ENCODE data around the gene FCER1A. TPM values are rescaled to one million over a fixed set of nuclear protein-coding genes. Genes with fewer than 3 reads are reported as not detected.

The FCER1A gene
- total and polyA plus RNA-seq, 10 of the 15 experiments (the other 5 are each of a cell fraction or from before 2014, with no cell fraction given) = 0.06 to 0.62 (median 0.20) TPM; not detected in 5

- WGBS (ENCODE audit: insufficient coverage, insufficient replicate concordance, low lambda C conversion rate, missing lambda C conversion rate) = 16% methylated on average over 8 of the region's 8 CpGs
- Histone ChIP-seq H2AFZ (ENCODE audit: control insufficient read depth, low read depth, low read length) (no peak overlapping the region), H3K4me2 (ENCODE audit: control insufficient read depth, insufficient read depth) (no peak overlapping the region), H3K9me3 (replicated peaks; ENCODE audit: control insufficient read depth, insufficient read depth, low read length) (no peaks in the 10 kb centered on the region), H3K4me1 (ENCODE audit: control insufficient read depth, insufficient read depth, low read length) (no peaks in the 10 kb centered on the region), H3K36me3 (ENCODE audit: control insufficient read depth in 2 of 2, insufficient read depth in 2 of 2, low read length in 1 of 2) (no peaks in the 10 kb centered on the region), H3K4me3 (no peak overlapping the region), H3K79me2 (ENCODE audit: control insufficient read depth, insufficient read depth, low read length) (no peaks in the 10 kb centered on the region), H3K9ac (ENCODE audit: control insufficient read depth, insufficient read depth, low read length) (no peak overlapping the region), H4K20me1 (ENCODE audit: control insufficient read depth, insufficient read depth) (no peaks in the 10 kb centered on the region), H3K27ac (ENCODE audit: control insufficient read depth, insufficient read depth) (no peak overlapping the region), H3K27me3 (replicated peaks in 1 of 2; ENCODE audit: control insufficient read depth in 2 of 2, insufficient read depth in 2 of 2, low read length in 1 of 2) (no peaks in the 10 kb centered on the region)
- ChIA-PET POLR2A (no interaction called here), CTCF (no interaction called here), RAD21 (ENCODE audit: unreplicated experiment) (no interaction called here), SMC1A (ENCODE audit: uncharacterized antibody, unreplicated experiment) (no interaction called here)
- in situ Hi-C loops (cut with MboI) (no loop called here), intact Hi-C loops (cut with micrococcal nuclease; ENCODE audit: unreplicated experiment) (no loop called here)
- DNase-seq (ENCODE audit: low read depth, low spot score) = no peak
- FAIRE-seq = no peak
- BruUV-seq (replicated peaks) = no TSS peak
- ATAC-seq = no peak
- TF ChIP-seq TCF7 (IDR thresholded peaks at IDR 0.05; ENCODE audit: borderline replicate concordance) = no peak
- TF ChIP-seq E4F1 (IDR thresholded peaks at IDR 0.05; ENCODE audit: borderline replicate concordance, partially characterized antibody) = no peak
- TF ChIP-seq RBBP5 (conservative IDR thresholded peaks at IDR 0.05) = no peak
- TF ChIP-seq RAD21 (IDR thresholded peaks at IDR 0.05; ENCODE audit: insufficient read depth, low read depth, low read length) = no peak
- TF ChIP-seq NBN (IDR thresholded peaks at IDR 0.05) = no peak
- no peak for TF ChIP-seq SP1 (IDR thresholded peaks at IDR 0.05; ENCODE audit: low read depth, low read length)
- TF ChIP-seq, protein P1, sequence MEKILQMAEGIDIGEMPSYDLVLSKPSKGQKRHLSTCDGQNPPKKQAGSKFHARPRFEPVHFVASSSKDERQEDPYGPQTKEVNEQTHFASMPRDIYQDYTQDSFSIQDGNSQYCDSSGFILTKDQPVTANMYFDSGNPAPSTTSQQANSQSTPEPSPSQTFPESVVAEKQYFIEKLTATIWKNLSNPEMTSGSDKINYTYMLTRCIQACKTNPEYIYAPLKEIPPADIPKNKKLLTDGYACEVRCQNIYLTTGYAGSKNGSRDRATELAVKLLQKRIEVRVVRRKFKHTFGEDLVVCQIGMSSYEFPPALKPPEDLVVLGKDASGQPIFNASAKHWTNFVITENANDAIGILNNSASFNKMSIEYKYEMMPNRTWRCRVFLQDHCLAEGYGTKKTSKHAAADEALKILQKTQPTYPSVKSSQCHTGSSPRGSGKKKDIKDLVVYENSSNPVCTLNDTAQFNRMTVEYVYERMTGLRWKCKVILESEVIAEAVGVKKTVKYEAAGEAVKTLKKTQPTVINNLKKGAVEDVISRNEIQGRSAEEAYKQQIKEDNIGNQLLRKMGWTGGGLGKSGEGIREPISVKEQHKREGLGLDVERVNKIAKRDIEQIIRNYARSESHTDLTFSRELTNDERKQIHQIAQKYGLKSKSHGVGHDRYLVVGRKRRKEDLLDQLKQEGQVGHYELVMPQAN (conservative IDR thresholded peaks at IDR 0.05) = no peak
- no peak for TF ChIP-seq JUND (IDR thresholded peaks at IDR 0.05; ENCODE audit: low read depth, low read length)
- no peak for TF ChIP-seq POLR2A (IDR thresholded peaks at IDR 0.05; ENCODE audit: low read depth, low read length)
- no peak for TF ChIP-seq MLLT1 (IDR thresholded peaks at IDR 0.05)
- TF ChIP-seq PAX5 (IDR thresholded peaks at IDR 0.05; ENCODE audit: borderline replicate concordance, low read depth, low read length) = no peak
- TF ChIP-seq ZBTB40 (IDR thresholded peaks at IDR 0.05; ENCODE audit: borderline replicate concordance) = no peak
- no peak for TF ChIP-seq CEBPB (IDR thresholded peaks at IDR 0.05; ENCODE audit: borderline replicate concordance in 1 of 2, low read depth in 2 of 2, low read length in 2 of 2)
- no peak for TF ChIP-seq BHLHE40 (IDR thresholded peaks at IDR 0.05; ENCODE audit: borderline replicate concordance in 1 of 2, low read depth in 2 of 2, low read length in 1 of 2)
These were observed 16.8 kb downstream of the FCER1A start for GRCh38 chr1:159318784-159319551.
